ENCODE data around the gene RHOT2.

Gene RHOT2

GRCh38 chr16:632486-633335 lies 35.2 kb upstream of the RHOT2 start:
- no peak for DNase-seq (ENCODE audit: low read depth)

GRCh38 chr16:633336-634050 lies 34.4 kb upstream of the RHOT2 start:
- no peak for DNase-seq (ENCODE audit: low read depth)

- DNase-seq (ENCODE audit: low read depth) = no peak
Observed at GRCh38 chr16:634051-634670, 33.8 kb upstream of the RHOT2 start.

GRCh38 chr16:634996-635395 lies 32.9 kb upstream of the RHOT2 start:
- DNase-seq (ENCODE audit: low read depth) = no peak

- no peak for DNase-seq (ENCODE audit: low read depth)
Observed at GRCh38 chr16:635573-636205, 32.2 kb upstream of the RHOT2 start.

- peak; percentile 89 for DNase-seq (ENCODE audit: low read depth)
Observed at GRCh38 chr16:636206-637080, 31.5 kb upstream of the RHOT2 start, which contains the start of gene METTL26. TSS of gene METTL26 (minus strand) at chr16:636305. CDS start at chr16:636290, 15 bp downstream.

GRCh38 chr16:637081-638018 lies 30.6 kb upstream of the RHOT2 start:
- peak; percentile 79 for DNase-seq (ENCODE audit: low read depth)

GRCh38 chr16:638034-638543 lies 29.8 kb upstream of the RHOT2 start:
- DNase-seq (ENCODE audit: low read depth) = no peak

- DNase-seq (ENCODE audit: low read depth) = no peak
Observed at GRCh38 chr16:638836-639235, 29.1 kb upstream of the RHOT2 start.

GRCh38 chr16:640614-641013 lies 27.3 kb upstream of the RHOT2 start:
- DNase-seq (ENCODE audit: low read depth) = no peak

GRCh38 chr16:641326-642188 lies 26.4 kb upstream of the RHOT2 start, which contains the start of gene MCRIP2:
TSS of gene MCRIP2 (plus strand) at chr16:641828. CDS start at chr16:641992, 164 bp downstream.
- DNase-seq (ENCODE audit: low read depth) = peak; percentile 61

- no peak for DNase-seq (ENCODE audit: low read depth)
Observed at GRCh38 chr16:642189-643049, 25.5 kb upstream of the RHOT2 start.

- DNase-seq (ENCODE audit: low read depth) = no peak
Observed at GRCh38 chr16:643050-643368, 24.9 kb upstream of the RHOT2 start.

- DNase-seq (ENCODE audit: low read depth) = no peak
Observed at GRCh38 chr16:644556-644955, 23.4 kb upstream of the RHOT2 start.

- no peak for DNase-seq (ENCODE audit: low read depth)
Observed at GRCh38 chr16:645852-646678, 21.9 kb upstream of the RHOT2 start.

- no peak for DNase-seq (ENCODE audit: low read depth)
Observed at GRCh38 chr16:646679-647172, 21.2 kb upstream of the RHOT2 start.

All from activated T-helper 9 cell treated with anti-CD3 and anti-CD28 coated beads, Interleukin-2, amount 50 U/mL, for 16 hours (primary cell).